ENCODE data around the gene ENPP7.
A peak's percentile ranks its signal among the peaks of the same experiment; 100 is the strongest.
"Not testable (repeated sequence)": the region's sequence is repeated elsewhere in the genome, so short reads cannot be mapped to it uniquely, and the experiment has no call there.

ENPP7 gene

GRCh38 chr17:79749958-79750357 is 19.2 kb downstream of the ENPP7 start:
- DNase-seq (ENCODE audit: low read depth): no peak

- no peak for DNase-seq (ENCODE audit: low read depth)
Measured at GRCh38 chr17:79750650-79751545, 20.2 kb downstream of the ENPP7 start.

- no peak for DNase-seq (ENCODE audit: low read depth)
Measured at GRCh38 chr17:79752175-79752574, 21.4 kb downstream of the ENPP7 start.

- DNase-seq (ENCODE audit: low read depth): no peak
Measured at GRCh38 chr17:79754370-79754769, 23.6 kb downstream of the ENPP7 start.

GRCh38 chr17:79754903-79755302 is 24.2 kb downstream of the ENPP7 start:
- DNase-seq (ENCODE audit: low read depth): not testable (repeated sequence)

GRCh38 chr17:79755591-79755990 is 24.8 kb downstream of the ENPP7 start:
- DNase-seq (ENCODE audit: low read depth): no peak

GRCh38 chr17:79757140-79757745 is 26.5 kb downstream of the ENPP7 start:
- DNase-seq (ENCODE audit: low read depth): no peak

- no peak for DNase-seq (ENCODE audit: low read depth)
Measured at GRCh38 chr17:79758271-79758670, 27.5 kb downstream of the ENPP7 start.

- no peak for DNase-seq (ENCODE audit: low read depth)
Measured at GRCh38 chr17:79760197-79760906, 29.6 kb downstream of the ENPP7 start.

GRCh38 chr17:79761894-79762589 is 31.3 kb downstream of the ENPP7 start:
- DNase-seq (ENCODE audit: low read depth): no peak

- no peak for DNase-seq (ENCODE audit: low read depth)
Measured at GRCh38 chr17:79765708-79766107, 35.0 kb downstream of the ENPP7 start.

GRCh38 chr17:79769570-79770506 is 39.1 kb downstream of the ENPP7 start:
- no peak for DNase-seq (ENCODE audit: low read depth)

GRCh38 chr17:79771276-79771675 is 40.5 kb downstream of the ENPP7 start:
- DNase-seq (ENCODE audit: low read depth): no peak

GRCh38 chr17:79772726-79773125 is 42.0 kb downstream of the ENPP7 start:
- not testable (repeated sequence) for DNase-seq (ENCODE audit: low read depth)

GRCh38 chr17:79774561-79774975 is 43.8 kb downstream of the ENPP7 start:
- no peak for DNase-seq (ENCODE audit: low read depth)

- no peak for DNase-seq (ENCODE audit: low read depth)
Measured at GRCh38 chr17:79775632-79776031, 44.9 kb downstream of the ENPP7 start.

- no peak for DNase-seq (ENCODE audit: low read depth)
Measured at GRCh38 chr17:79776376-79777119, 45.8 kb downstream of the ENPP7 start.

- DNase-seq (ENCODE audit: low read depth): no peak
Measured at GRCh38 chr17:79777120-79777893, 46.6 kb downstream of the ENPP7 start.

GRCh38 chr17:79777894-79778503 is 47.3 kb downstream of the ENPP7 start, which contains the start of gene CBX2:
Gene CBX2, plus strand, starts transcription at chr17:79778148. Its CDS starts 88 bp downstream, at chr17:79778236.
- peak; percentile 66 for DNase-seq (ENCODE audit: low read depth)
